IPS-NIHi11 (cell line): Measurements from ENCODE around the gene AWAT2.

Experiments used
- DNase-seq: peaks from one replicate; pipeline ENCODE4 v3.0.0; 2012; ENCODE audit warnings: mixed read lengths, low spot score

Gene AWAT2

GRCh38 chrX:70042399-70043371 is 7.1 kb downstream of the AWAT2 start:
- DNase-seq = peak; percentile 19

- DNase-seq = no peak
These were observed 7.7 kb downstream of the AWAT2 start for GRCh38 chrX:70041993-70042392.

DNA sequence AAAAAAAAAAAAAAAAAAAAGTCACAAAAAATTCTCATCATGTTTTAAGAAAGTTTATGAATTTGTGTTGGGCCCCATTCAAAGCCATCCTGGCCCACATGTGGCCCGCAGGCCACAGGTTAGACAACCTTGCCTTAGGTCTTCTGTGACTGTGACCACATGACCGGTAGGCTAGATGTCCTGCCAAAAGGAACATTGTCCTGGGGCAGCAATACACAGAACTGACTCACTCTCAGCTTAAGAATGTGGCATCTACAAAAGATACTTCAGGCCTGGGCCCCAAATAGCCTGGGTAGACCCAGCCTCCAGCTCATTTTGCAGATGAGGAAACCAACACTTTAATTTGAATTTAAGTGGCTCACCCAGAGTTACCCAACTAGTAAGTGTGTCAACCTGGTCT is 10.0 kb downstream of the AWAT2 start:
- no peak for DNase-seq

- DNase-seq = no peak
These were observed 10.8 kb downstream of the AWAT2 start for GRCh38 chrX:70038951-70039350.

GRCh38 chrX:70038515-70038914 is 11.2 kb downstream of the AWAT2 start:
- DNase-seq = no peak

DNA sequence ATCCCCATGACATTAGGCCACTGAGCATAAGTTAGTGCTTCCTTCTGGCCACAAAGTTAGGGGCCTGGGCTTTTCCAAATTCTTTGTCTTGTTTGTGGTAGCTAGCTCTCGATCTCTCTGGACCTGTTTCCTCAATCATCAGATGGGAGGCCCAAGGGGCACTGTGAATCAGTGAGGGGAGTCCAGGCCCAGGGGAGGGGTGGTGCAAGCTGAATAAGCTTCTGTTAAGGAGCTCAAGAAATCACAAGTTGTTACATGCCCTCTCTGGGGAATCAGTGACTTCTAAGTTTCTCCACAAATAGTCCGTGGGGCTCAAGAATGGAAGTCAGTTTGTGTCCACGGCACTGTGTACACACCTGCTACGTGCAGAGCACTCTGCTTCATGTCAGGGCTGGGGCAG is 15.1 kb downstream of the AWAT2 start:
- DNase-seq = no peak

GRCh38 chrX:70033348-70034051 is 16.2 kb downstream of the AWAT2 start:
- DNase-seq = peak; percentile 64

DNA sequence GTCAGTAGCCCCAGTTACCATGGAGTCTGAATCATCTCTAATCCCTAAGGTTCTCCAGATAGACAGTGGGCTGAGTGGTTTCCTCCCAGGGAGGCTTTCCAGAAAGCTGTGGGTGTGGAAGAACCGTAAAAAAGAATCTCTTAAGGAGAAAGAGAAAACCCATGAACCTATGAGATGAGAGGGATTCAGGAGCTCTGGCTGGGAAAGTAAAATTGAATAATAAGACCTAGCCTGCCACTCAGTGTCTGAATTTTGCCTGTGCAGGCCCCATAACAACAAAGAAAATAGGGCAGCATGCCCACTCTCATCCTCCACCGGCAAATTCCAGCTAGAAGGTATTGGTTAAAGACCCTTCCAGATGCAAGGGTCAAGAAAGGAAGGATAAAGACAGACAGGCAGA is 16.9 kb downstream of the AWAT2 start:
- DNase-seq = no peak

DNA sequence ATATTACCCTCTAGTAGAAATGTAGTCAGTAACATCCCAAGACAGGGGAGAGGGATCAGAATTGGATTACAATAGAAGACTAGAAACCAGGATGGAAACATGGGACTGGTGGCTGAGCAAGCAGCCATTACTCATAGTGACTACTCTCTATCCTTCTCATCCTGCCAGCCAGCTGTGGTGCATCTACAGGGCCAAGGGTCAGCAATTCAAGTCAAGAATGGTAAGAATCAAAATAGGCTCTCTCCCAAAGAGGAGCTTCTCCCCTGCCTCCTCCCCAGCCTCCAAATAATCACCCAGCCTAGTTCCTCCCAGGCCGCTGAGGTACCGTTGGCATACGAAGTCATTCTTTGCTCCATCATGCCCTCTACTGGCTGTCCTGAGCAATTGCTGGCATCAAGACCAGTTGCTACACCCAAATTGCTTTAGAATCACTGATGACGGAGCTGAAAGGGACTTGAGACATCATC is 19.4 kb downstream of the AWAT2 start:
- peak; percentile 66 for DNase-seq

- no peak for DNase-seq
These were observed 19.9 kb downstream of the AWAT2 start for GRCh38 chrX:70029863-70030262.

DNA sequence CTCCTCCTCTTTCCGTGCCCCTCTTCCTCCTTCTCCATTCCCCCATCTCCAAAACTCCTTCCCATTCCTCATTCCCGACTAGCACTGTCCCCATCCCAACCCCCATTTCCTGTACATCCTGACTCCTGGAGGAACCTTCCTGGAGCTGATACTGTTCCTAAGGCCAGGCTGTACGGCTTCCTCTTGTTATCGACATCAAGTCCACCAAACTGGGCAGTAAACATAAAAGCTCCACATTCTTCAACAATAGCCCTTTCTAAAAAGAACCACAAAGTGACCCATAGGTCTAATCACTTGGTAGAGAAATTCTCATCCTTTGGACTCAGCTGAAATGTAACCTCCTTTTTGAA is 22.9 kb downstream of the AWAT2 start:
- no peak for DNase-seq

DNA sequence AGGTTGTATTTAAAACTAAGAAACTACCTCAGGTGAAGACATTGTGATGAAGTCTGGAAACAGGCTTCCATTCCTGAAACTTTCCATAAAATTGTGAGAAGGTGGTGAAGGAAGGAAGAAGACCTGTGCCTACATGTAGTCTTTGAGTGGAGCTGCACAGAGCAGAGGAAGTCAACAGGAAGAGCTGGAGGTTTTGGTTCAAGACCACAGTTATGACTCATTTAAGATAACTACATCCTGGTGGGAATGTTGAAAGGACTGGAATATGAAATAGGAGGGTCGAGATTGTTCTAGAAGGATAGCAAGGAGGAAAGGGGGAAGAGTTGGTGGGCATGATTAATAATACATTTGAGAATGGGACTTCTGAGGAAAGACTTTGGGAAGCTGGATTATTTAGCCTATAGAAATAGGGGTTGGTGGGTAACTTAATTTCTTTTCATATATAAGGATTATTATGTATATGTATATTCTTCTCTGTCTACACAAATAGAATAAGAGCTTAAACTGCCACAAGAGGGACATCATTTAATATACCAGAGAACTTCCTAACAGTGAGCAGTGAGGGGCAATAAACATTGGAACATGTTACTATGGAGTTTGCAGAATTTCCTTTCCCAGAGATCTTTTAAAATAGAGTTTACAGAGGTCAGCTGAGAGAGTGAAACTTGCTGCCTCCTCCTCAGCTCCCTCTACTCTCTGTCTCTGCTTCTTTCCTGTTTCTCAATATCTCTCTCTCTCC is 23.5 kb downstream of the AWAT2 start:
- DNase-seq = no peak

DNA sequence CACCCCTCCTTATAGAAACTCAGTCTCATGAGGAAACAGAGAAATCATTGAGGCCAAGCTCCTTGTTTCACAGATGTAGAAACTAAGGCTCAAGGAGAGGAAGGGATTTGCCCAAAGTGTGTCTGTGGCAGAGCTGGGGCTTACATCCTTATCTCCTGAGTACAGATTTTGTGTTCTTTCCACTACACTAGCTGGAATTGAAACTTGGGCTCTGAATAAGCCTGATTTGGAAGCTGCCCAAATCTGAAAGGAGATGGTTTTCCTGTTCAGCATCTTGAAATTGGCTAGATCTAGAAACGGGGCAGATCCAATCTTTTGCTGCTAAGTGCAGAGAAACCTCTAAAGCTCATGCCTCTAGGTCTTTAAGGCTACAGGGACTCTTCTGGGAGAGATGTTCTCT is 24.3 kb downstream of the AWAT2 start:
- DNase-seq = no peak

GRCh38 chrX:70022616-70023015 is 27.1 kb downstream of the AWAT2 start:
- DNase-seq = no peak

DNA sequence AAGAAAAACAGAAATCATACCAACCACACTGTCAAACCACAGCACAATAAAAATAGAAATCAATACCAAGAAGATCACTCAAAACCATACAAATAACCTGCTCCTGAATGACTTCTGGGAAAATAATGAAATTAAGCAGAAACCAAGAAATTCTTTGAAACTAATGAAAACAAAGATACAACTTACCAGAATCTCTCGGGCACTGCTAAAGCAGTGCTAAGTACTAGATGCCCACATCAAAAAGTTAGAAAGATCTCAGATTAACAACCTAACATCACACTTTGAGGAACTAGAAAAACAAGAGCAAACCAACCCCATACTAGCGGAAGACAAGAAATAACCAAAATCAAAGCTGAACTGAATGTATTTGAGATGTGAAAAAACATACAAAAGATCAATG is 33.2 kb downstream of the AWAT2 start:
- no peak for DNase-seq

GRCh38 chrX:70013466-70014381 is 36.0 kb downstream of the AWAT2 start:
- no peak for DNase-seq

DNA sequence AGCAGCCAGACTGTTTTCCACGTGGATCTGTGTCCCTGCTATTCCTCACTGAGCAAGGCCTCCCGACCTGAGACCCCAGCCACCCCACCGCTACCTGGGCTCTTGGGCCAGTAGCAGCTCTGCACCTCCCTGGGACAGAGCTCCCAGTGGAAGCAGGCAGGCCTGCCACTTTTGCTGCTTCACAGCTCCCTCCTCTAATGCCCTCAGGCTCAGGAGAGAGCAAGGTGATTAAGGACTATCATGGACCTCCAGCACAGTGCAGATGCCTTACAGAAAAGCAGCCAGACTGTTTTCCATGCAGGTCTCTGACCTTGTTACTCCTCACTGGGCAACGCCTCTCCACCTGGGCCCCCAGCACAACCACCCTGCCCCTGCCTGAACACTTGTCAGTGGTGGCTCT is 37.0 kb downstream of the AWAT2 start:
- DNase-seq = no peak

GRCh38 chrX:70009970-70010369 is 39.8 kb downstream of the AWAT2 start:
- DNase-seq = no peak

- DNase-seq = no peak
These were observed 40.7 kb downstream of the AWAT2 start for GRCh38 chrX:70009049-70009448.

GRCh38 chrX:70007946-70008345 is 41.8 kb downstream of the AWAT2 start:
- no peak for DNase-seq

DNA sequence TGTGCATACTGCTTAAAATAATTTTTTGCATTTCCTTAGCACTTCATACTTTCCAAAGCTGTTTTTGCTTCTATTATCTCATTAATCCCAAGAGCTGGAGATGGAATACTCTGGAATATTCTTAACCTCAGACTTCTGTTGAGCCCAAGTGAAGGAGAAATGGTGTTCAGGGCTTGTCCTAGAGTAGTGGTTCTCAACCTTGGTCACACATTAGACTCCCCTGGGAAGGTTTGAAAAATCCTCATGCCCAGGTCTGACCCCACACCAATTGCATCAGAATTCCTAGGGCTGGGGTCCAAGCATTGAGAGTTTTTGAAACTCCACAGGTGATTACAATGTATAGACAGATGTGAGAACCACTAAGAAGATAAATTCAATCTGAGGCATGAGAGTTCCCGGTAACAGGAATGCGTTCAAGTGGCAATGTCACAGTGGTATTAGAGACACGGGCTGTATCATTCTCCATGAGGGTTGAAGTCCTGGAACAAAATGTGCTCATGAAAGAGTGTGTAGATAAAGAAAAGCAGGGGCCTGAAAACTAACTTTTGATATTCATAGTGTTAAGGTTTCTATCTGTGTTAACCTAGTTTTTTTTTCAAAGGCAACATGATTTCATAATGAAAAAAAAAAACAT is 47.9 kb downstream of the AWAT2 start:
- DNase-seq = no peak
